ENCODE measurements around the gene TTC7B. TPM values are rescaled to one million over a fixed set of nuclear protein-coding genes. Genes with fewer than 3 reads are reported as not detected.
A peak's percentile ranks its signal among the peaks of the same experiment; 100 is the strongest.

The TTC7B gene
- total RNA-seq, 1 donor from 2014 or later: 23.9 TPM

DNA sequence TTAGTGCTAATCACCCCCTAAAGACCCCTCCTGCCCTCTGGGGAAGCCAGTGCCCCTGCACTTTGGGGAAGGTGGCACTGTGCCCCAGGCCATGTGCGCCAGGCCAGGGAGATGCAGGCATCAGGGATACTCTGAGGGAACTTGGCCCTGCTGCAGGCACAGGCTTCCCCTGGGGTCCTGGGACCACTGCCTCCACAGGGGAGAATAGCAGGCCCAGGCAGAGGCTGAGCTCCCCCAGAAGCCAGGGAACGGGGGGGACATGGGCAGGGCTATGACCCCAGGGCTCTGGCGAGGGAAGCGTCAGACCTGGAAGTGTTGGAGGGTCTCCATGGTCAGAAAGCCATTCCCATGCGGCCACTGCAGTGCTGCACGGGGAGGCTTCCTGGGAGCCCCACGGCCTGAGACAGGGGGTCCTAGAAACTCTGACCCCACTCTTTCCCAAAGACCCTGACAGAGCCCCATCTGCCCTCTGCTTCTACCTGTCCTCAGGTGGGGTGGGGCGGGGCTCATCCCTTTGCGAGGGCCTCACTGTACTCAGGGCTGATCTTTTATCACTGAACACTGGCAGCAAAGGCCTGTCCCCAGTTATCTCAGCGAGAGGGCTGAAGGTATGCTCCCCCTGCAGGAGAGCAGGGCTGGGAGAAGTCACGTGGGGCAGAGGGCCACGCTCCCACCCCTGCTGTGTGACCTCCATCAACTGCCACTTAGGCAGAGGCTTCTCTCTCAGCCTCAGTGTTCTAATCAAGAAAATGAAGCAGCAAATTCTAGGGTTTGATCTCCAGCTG lies 259.4 kb downstream of the TTC7B start:
- DNase-seq: no peak

DNA sequence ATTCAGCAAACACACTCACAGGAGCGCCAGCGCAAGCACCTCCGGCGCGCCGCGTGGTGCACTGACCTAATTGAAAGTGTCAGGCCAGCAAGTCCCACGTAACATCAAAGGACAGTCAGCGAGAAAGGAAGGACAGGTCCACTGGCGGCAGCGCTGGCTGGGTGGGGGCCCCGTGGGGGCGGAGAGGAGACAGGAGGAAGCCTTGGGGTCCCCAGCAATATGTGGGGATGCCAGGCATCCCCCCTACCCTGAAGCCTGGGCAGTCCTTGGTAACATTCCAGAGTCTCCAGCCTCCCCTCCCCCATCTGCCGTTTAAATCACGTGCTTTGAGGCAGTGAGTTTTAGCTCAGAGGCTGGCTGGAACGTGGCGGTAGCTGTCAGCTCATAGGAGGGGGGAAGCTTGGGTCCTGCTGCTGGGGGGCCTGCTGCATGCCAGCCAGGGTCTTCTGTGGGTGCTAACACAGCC lies 260.2 kb downstream of the TTC7B start:
- peak; percentile 66 for DNase-seq

DNA sequence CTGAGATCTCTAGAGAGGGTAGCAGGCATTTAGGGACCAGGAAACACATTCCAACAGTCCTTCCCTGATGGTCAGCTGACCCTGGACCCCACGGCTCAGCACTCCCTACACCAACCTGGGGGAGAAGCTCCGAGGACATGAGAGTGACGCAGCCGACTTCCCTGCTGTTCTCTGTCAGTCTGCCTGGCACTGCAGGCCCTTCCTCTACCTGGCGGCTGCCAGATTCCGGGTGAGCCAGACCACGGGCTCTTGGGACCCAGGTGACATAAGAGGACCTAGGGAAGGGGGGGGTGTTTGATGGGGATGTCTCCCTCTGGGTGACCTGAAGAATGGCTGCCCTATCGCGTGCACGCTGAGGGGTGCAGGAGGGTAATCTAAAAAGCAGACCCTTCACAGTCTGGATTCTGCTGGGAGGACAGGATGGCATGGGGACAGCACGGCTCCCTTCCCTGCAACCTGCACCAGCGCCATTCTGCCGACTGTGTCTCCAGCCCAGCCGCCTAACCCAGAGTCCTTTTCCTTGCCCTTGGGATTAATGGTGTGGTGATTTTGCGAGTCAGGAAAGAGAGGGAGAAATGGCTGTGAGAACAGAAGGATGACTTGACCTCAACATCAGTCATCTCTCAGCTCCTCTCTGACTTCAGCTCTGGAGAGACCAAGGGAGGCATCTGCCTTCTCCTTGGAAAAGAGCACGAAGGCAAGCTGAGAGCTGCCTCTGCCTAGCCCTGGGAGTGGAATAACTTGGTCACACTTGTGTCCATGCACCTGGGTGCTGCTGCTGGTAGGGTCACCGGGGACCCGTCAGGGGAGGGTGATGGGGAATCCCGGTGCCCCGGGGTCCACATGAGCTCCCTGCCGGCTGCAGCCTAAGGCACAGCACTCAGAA lies 260.9 kb downstream of the TTC7B start:
- DNase-seq: no peak

- no peak for DNase-seq
These were observed 261.9 kb downstream of the TTC7B start for GRCh38 chr14:90554341-90554740.

DNA sequence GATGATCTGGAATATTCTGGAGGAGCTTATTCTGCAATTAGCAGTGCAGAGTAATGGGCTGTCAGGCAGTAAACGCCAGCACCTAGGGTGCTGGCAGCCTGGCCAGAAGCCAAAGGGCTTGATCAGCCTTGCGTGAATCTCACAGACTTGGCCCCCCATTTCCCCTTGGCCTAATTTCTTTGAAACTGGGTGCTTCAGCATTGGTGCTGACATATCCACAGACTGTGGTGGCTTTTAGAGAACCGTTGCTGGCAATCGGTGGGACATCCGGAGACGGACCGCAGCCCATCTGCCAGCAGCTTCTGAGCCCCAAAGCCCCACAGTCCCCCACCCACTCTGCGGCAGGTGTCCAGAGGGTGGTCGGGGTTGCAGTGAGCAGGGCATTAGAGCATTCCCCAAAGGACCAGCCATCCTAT lies 262.3 kb downstream of the TTC7B start:
- no peak for DNase-seq

DNA sequence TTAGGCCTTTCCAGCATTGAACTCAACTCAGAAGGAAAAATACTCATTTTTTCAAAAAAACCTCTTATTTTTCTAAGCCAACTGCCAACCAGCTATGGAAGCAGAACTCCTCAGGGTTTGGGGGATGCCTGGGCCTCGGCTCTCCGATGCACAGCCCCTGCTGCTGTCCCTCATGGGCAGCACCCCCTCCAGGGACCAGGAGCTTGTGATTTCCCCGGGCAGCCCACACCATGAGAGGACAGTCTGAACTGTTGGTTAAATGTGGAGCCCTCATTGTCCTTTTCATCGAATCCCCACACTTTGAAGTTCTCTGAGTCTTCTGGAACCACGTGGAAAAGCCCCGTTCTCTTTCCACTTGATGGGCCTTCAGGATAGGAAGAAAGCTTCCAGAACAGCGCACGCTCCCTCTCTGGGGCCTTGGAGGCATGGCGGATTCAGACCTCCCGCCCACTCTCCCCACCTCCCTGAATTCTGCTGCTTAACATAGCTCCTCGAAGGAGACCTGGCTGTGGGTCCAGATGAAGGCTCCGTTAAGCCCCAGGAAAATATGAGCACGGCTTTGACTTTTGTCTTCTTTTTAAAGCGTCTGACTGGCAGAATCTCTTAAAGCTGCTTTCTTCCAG lies 262.8 kb downstream of the TTC7B start:
- peak; percentile 39 for DNase-seq

DNA sequence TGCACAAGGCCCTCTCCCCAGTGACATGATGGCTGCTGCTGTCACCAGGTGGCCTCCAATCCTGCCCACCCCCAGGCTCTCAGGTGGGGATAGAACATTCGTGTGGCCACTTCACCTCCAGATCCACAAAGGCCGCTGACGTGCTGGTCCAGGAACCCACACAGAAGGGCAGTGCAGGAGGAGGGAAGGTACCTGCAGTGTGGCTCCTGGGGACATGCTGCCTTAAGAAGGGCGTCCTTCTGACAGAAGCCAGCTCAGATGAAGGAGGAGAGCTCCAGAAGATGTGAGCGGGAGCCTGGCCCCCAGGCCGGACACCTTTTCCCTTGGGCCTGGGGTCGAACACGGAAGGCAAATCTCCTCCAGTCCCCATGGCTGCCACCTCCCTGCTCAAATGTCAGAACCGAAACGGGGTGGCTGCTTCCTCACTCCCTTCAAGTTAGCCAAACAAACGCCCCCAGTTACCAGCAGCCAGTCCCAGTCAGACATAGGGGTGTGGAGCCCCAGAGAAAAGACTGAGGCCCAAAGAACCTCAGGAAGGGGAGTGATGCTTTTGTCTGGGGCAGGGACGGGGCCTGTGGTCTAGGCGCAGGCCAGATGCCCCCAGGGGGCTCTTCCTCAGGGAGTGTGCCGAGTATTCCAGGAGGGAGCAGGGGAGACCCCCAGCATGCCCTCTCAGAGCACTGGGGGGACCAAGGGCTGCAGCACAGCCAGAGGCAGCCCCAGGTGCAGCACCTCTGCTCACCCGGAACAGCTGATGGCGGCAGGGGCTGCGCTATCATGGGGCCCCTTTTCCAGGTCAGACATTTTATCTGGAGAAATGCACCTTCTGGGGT lies 263.5 kb downstream of the TTC7B start:
- no peak for DNase-seq

- DNase-seq: no peak
These were observed 264.3 kb downstream of the TTC7B start for GRCh38 chr14:90551733-90552464.

GRCh38 chr14:90551070-90551704 lies 265.0 kb downstream of the TTC7B start:
- no peak for DNase-seq

DNA sequence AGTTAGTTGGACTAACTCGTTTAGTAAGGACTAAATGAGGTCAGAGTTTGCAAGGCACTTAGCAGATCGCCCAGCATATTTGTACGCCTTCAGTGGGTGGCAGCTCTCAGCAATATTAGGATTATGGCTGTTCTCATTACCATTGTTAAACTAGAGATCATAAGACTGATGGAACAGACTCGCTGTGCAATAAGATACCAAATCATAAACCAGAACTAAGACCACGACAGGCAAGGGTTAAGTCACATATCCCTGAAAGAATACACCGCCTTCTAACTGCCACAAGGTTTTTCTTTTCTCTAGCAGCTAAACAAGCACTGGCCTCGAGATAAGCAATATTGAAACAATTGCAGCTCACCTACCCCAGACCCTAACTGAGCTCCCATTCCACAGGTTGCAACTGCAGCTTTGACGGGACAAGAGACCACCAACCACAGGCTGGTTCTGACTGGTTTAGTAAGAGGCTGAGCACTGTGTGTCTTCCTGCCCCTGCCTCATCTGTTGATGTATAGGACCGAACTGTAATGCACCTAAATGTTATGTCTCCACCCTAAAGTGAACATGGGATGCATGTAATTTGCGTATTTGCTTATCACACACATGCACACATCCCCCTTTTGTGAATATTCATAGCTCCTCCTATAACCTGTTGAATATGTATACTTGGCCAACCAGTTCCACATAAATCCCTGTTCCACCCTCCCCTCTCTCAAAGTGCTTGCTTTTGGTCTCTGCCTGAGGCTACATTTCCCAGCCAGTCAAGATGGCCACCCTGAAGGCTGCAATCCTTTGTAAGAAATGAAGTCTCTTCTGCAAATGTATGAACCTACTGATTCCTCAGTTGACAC lies 266.2 kb downstream of the TTC7B start:
- DNase-seq: no peak

- DNase-seq: no peak
These were observed 267.8 kb downstream of the TTC7B start for GRCh38 chr14:90548455-90548854.

DNA sequence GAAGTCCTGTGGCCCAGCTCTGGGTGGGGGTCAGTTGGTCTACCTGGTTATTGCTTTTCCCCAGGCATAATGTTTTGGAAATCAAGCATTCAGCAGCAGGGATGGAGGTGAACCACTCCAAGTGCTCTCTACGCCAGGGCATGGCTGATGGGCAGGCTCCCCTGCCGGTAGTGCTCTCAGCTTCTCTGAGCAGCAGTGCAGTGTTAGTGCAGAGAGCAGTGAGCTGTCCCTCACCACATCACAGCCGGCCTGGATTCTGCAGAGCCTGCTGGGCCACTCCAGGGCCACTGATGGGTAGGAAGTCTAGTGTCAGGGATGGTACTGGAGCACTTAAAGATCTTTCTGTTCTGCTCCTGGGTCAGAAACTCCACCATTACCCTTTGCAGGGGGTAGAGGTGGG lies 268.3 kb downstream of the TTC7B start:
- DNase-seq: no peak

DNA sequence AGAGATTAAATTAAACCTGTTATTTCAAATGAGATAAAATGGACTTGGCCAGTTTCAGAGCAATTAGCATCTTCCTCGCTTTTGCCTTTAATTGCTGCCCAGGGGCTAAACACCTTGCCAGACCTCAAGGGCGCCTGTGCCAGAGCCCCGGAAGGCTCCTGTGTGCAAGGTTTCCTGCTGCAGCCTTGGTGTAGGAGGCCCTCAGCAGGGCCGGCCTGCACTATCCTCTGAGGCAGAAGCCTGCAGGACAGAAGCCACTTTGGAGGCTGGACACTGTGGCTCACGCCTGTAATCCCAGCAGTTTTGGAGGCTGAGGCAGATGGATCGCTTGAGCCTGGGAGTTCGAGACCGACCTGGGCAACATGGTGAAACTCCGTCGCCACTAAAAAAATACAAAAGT lies 269.0 kb downstream of the TTC7B start:
- no peak for DNase-seq

DNA sequence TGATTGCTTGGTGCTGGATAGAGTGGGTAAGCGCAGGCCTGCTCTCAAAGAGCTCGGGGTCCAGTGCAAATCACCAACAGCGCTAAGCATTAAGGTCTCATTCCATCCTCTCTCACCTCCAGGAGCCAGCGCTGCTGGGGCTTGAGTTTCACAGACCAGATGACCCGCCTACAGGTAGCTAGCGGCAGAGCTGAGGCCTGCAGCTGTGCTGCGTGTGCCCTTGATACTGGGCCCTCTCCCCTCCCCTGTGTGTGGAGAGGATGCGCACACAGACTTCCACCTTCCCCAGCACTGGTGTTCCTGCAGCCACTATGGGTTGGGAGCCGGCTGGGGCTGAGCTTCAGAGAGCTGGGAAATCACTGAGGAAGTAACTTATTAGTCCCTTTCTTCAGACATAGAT lies 269.5 kb downstream of the TTC7B start:
- no peak for DNase-seq

- DNase-seq: peak; percentile 90
These were observed 270.1 kb downstream of the TTC7B start for GRCh38 chr14:90545966-90546751.

DNA sequence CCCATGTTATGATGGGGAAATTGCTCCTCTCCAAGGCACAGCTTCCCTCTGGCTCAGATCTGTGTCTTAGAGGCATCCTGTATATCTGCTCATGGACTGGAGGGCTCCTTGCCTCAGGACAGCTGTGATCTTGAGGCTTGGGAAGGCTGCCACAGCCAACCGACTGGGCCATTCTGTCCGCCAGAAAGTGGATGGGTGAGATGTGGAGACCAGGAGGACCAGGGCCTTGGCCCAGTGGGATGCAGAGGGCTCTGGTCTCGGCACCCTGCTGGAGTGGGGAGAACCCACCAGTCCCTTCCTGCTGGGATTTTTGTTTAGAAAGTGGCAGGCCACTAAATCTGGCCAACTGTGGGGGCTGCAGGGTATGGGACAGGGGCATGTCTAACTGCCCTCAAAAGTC lies 270.8 kb downstream of the TTC7B start:
- DNase-seq: peak; percentile 32

- DNase-seq: no peak
These were observed 271.3 kb downstream of the TTC7B start for GRCh38 chr14:90544971-90545370.

- no peak for DNase-seq
These were observed 271.7 kb downstream of the TTC7B start for GRCh38 chr14:90544566-90544965.

- no peak for DNase-seq
These were observed 272.4 kb downstream of the TTC7B start for GRCh38 chr14:90543876-90544275.
